KBM-7 (cell line): Measurements from ENCODE around the gene HIC1.
A peak's percentile ranks its signal among the peaks of the same experiment; 100 is the strongest.
"Not testable (repeated sequence)": the region's sequence is repeated elsewhere in the genome, so short reads cannot be mapped to it uniquely, and the experiment has no call there.

Source experiments
- DNase-seq: peaks from one replicate; pipeline ENCODE4 v3.0.0-alpha.2; 2015
- in situ Hi-C: fragments of 300-500 bp; cut with MboI; formaldehyde crosslinking; loops from 2 replicates; pipeline ENCODE4 v1.14.3; 2020; ENCODE audit warnings: low sequenced_read_pairs, low pct_unique_long_range_greater_than_20kb, mixed read lengths

The HIC1 gene, protein sequence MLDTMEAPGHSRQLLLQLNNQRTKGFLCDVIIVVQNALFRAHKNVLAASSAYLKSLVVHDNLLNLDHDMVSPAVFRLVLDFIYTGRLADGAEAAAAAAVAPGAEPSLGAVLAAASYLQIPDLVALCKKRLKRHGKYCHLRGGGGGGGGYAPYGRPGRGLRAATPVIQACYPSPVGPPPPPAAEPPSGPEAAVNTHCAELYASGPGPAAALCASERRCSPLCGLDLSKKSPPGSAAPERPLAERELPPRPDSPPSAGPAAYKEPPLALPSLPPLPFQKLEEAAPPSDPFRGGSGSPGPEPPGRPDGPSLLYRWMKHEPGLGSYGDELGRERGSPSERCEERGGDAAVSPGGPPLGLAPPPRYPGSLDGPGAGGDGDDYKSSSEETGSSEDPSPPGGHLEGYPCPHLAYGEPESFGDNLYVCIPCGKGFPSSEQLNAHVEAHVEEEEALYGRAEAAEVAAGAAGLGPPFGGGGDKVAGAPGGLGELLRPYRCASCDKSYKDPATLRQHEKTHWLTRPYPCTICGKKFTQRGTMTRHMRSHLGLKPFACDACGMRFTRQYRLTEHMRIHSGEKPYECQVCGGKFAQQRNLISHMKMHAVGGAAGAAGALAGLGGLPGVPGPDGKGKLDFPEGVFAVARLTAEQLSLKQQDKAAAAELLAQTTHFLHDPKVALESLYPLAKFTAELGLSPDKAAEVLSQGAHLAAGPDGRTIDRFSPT

DNA sequence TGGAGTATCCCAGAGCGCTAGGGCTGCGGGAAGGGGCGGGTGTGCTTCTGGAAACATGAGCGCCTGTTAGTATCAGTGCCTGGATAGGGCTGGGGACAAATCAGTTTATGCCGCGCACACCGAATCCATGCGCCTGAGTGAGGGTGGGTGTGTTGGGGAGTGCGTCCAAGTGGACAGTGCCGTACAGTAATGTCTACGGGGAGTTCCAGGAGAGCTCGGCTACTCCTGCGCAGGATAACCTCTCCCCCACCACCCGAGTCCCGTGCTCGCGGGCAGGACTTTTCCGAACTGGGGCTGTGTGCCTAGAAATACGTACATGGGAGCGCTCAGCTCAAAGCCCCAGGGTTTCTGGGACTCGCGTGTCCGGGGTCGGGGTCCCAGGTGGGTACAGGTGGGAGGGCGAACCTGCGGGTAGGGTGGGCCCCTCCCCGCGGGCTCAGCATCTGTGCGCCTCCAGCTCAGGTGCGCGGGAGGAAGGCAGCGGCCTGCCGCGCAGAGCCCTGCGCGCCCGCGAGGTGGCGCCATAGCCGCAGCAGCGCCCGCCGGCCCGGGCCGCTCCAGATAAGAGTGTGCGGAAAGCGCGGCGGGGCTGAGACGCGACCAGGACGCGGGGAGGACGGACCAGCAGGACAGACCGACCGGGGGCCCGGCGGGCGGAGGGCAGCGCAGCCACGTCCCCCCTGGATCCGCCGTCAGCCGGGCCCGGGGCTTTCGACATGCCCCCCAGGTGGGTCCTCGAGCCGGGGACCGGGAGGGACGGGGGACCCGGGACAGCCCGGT lies at the start of gene HIC1:
Gene HIC1, plus strand, starts transcription at position 592 of the 780 bp plus-strand sequence. CDS start 1,588 bp downstream, outside the sequence.
- in situ Hi-C loops = loop anchor here (25.0 kb wide), 1 partner anchor 183 kb away; no protein-coding TSS in a partner anchor
- DNase-seq = peak; percentile 87

DNA sequence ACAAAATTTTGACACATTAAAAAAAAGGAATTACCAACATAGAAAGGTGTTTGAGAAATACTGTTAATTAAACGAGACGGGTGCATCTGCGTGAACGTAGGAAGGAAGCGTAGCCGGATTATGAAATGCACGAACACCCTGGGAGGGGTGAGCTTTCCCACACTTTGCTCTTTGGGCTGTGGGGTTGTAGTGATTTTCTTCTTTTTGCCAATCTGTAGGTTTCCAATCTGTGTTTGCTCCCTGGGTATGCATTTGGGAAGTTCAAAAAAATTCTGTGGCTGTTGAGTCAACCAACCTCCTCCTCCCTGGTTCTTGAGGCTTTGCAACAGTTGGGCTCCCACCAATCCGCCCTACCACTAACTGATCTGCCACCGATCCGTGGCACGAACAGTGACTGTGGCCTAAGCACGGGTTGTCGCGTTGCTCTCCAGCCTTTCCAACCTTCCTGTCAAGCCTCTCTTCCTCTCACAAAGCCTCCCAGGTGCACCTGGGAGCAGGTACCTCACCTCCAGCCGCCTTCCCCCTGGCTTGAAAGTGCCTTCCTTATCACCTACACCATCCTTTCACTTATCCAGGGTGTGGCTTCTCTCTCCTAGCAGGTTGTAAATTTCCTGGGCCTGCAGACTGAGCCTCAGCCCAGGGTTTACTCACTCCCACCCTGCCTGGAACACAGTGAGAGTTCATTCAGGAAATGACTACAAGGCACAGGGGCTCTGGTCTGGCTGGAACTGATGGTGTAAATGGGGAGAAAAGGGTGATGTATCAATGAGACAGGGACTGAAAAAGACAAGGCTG lies 46.4 kb upstream of the HIC1 start:
- no peak for DNase-seq
- in situ Hi-C loops = no loop called here

DNA sequence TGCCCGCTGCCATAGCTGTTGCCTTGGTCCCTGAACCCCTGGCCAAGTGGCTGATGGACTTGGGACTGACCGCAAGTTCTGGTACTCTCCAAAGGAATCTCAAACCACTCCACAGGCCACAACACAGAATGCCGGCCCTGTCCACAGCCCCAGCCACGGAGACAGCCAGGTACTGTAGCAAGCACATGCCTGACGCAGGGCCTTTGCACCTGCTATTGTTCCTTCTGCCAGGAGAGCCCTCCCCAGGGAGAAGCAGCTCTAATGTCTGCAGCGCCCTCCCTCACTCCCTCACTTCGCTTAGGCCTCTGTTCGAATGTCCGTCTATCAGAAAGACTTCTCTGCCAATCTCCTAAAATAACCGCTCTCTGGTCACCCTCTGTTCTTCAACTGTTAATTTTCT lies 45.2 kb upstream of the HIC1 start:
- in situ Hi-C loops = no loop called here
- DNase-seq = no peak

DNA sequence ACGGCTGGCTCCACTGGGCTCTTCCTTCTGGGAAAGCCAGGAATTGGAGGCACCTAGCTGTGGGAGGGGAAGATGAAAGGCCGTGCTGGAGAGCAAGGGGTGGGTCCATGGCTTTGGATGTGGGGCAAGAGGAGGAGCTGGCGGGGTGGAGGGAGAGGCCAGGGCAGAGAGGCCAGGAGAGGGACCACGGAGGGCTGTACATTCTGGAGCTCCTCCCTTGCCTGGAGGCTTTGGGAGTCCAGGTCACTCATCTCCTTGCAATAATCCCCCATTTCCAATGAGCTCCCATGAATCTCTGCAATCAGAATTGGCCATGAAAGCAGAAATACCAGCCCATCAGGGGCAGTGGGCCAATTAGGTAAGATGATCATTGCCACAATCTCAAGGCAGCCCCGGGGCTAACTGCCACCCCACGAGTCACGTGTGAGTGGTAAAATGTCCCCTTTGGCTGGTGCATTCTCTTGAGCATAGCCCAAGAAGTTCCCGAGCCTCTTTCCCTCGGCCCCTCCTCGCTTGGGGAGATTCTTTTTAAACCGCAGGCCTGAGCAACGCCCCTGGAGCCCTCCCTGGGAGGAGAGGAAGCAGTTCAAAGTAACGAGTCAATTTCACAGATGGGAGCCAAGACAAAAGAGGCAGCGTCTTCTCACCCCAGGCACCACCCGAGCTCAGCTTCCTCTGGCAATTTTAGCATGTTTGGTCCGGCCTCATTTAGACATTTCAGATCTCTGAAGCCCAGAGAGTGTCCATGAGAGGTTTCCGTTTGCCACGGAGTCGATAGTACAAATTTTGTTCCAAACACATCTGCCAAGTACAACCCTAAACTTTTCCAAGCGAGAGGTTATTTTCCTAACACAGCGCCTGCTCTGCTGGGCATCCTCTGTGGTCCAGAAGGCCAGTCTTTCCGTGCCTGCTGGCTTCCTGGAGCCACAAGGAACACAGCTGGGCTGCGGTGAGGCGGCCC lies 43.2 kb upstream of the HIC1 start:
- in situ Hi-C loops = no loop called here
- peak; percentile 72 for DNase-seq

DNA sequence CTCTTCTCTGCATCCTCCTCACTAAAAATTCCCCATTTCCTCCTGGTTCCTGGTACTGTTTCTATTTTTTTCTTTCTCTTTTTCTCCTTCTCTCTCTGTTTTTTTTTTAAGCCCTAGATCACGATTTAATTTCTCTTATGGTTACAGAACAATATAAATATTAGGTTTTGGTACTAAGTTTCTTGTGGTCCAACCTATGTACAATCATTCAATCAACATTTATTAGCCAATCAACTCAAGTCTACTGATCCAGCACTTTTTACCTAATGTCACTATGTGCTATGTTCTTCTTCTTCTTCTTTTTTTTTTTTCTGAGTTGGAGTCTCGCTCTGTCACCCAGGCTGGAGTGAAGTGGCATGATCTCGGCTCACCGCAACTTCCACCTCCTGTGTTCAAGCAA lies 42.4 kb upstream of the HIC1 start:
- in situ Hi-C loops = no loop called here
- DNase-seq = no peak

DNA sequence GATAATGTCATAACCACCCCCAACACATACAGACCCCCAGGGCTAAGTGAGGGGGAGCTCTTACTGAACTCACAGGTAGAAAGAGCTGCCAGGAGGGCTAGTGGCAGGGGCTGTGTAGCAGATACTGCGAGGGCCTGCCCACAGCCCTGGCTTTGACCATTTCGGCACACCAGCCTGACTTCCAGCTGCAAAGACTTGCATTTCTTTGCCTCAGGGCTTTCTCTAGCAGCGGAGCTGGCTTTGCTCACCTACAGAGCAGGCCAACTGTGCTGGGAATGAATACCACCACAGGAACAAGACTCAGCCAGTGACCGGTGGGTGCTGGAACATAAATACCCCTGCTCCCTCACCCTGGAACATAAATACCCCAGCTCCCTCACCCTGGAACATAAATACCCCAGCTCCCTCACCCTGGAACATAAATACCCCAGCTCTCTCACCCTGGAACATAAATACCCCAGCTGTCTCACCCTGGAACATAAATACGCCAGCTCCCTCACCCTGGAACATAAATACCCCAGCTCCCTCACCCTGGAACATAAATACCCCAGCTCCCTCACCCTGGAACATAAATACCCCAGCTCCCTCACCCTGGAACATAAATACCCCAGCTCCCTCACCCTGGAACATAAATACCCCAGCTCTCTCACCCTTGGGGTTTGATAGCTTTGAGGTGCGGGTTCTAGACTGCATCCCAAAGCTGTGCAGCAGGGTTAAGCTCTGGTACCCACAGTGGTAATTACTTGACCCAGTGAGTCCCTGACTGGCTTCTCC lies 41.5 kb upstream of the HIC1 start:
- in situ Hi-C loops, DNase-seq: not testable (repeated sequence)

DNA sequence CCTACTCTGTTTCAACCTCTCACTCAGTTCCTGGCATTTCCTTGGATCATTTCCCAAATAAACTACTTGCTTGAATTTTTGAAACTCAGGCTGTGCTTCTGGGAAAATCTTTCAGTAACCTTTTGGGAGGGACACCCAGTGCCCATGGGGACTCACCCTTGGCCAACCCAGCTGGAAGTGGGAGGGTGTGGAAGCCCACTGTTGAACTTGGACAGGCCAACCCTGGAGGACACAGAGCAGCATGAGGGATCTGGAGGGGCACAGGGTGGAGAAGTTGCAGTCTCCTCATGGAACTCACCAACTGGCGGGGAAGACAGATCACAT lies 40.9 kb upstream of the HIC1 start:
- DNase-seq = no peak
- in situ Hi-C loops = no loop called here

DNA sequence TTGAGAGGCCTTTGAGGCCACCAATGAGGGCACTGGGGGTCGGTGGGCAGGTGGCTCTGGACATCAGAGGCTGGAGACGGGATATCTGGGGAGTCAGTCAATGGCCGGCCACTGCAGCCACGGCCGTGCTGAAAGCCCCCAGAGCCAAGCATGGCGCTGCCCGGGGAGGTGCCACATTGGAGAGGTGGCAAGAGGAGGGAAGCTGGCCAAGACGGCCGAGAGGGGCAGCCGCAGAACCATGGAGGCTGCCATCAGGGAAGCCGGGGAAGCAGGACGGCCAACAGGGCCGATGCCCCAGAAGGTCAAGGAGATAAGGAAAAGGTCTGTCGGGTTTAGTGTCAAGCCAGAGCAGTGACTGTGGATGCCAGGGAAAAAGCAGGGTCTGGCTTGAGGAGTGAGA lies 39.6 kb upstream of the HIC1 start:
- in situ Hi-C loops = no loop called here
- no peak for DNase-seq

DNA sequence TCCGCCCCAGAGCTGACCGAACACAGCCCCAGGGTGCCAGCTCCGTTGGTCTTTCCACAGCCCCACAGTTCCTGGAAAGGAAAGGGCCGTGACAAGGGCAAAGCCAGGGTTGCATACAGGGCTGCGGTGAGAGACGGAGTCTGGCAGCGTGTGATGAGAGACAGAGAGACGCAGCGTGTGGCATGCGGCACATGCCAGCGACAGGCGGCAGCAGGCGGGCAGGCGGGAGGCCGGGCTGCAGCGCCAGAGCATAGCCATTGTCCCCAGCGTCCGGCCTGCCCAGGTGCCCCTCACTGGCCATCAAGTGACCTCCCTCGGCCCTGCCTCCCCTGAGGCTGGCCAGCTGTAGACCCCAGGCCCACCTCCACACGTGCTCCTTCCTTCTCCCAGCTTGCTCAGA lies 38.4 kb upstream of the HIC1 start:
- in situ Hi-C loops = no loop called here

DNA sequence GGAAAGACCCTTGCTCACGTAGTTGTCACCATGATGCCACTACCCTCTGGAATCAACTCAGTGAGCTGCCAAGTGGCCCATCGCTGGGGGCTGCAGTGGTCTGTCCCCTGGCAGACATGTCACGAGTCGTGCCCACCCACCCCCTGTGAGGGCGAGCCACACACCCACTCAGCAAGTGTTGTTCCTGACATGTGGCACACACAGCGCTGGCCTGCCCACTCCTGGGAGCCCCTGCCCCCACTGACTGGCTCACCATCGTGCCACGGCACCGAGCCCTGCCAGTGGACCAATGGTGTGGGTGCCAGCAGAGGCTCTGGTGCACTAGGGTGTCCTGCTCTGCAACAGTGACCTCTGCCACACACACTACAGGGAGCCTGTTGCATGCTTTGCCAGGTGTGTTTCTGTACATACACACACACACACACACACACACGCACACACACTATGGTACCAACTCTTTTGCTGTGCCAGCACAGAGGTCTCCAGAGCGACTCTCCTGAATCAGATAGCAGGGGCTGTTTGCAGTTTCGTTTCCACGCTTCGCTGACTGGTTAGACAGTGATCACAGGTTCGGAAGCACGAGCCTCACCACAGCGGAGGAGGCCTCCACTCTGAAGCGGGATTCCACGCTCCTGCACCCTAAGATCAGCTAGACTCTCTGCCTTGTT lies 37.5 kb upstream of the HIC1 start:
- in situ Hi-C loops = no loop called here
- DNase-seq = peak; percentile 17

More for the DNA sequence above, 38.4 kb upstream of the HIC1 start:
- DNase-seq = no peak

DNA sequence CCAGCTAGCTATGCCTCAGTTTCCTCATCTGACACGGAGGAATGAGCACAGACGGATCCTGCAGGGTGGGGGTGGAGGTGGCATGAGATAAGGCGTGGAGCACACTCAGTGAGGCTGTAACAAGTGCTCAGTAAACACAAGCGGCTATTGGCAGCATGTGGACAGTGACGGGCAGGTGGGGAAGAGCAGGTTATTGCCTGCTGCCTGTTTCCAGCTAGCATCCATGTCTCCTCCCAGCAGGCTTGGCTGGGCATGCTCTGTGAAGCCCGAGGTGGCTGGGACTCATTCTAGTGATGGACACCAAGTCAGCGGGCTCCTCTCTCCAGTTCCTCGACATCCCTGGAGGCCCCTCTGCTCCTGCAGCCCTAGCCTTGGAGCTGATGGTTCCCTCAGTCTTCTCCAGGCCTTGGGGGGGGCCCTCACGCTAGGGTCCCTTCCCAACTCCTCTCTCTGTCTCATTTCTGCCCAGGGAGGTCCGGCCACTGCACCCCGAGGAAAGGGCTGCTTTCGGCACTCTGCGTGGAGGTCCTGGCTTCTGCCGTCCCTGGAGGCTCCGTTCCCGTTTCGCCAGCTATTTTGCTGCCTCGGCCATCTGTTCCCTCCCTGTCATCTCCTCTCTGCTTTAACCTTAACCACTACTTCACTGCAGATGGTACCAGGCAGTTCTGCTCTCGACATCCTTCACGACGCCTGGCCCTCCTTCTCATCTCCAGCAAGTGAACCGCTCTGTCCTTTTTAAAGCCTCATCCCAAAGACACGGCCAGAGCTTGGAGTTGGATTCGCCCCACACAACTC lies 36.0 kb upstream of the HIC1 start:
- in situ Hi-C loops = no loop called here
- DNase-seq = no peak

DNA sequence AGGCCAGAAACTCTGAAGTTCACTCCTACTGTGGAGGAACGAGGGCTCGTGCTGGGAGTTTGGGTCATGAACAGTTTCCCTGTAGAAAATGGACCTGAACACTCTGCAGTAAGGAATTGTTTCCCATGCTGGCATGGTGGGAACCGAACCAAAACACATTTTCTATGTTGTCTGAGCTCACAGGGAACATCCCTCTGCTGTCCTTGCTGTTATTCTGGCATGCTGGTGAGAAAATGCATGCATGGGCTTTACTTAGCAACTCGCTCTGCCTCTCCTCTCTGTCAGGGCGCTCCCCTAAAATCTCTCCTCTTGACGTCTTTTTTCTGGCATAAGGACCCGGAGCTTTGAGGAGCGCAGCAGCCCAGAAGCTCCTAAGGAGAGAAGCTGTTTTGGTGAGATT lies 35.2 kb upstream of the HIC1 start:
- no peak for DNase-seq
- in situ Hi-C loops = no loop called here

DNA sequence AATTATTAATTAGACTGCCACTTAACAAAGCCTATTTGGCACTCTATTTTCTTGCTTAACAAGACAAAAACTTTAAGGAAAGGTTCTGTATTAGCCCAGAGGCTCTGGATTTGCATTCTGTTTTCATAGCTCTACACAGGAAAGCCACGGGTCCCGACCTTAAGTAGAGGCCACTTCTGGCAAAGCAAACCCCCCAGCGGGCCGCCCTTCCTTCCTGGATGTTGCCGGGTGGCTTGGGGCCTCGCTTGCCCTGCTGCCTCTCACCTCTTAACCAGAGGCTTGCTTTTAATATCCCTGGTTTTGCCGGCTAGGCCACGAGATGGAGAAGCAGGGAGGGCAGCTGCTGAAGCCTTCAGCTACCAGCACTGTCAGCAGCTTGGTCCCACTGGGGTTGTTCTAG lies 34.2 kb upstream of the HIC1 start:
- DNase-seq = peak; percentile 24
- in situ Hi-C loops = no loop called here

DNA sequence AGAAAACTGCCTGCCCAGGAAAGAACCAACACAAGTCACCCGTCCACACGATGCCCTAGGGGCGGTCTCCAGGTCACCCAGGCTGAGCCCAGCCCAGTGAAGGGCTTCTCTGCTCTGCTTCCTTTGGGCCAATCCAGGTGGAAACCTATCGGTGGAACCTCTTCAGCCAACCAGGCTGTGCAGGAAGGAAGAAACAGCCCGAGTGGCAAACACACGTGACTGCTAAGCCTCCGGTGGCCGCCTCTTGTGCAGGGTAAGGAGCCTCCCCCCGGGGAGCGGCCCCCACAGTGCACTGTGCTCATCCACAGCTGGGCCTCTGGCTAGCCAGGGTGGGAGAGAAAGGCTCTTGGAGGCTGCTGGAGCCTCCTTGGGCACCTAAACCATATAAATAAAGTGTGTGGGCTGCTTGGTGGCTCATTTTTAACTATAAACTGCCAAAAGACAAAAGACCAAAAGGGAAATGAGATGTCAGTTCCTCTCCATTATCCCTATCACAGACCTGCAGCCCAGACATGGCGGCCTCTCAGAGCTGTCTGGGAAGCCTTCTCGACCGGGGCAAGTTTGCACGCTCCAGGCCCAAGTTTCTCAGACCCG lies 32.2 kb upstream of the HIC1 start:
- DNase-seq = peak; percentile 79
- in situ Hi-C loops = no loop called here

DNA sequence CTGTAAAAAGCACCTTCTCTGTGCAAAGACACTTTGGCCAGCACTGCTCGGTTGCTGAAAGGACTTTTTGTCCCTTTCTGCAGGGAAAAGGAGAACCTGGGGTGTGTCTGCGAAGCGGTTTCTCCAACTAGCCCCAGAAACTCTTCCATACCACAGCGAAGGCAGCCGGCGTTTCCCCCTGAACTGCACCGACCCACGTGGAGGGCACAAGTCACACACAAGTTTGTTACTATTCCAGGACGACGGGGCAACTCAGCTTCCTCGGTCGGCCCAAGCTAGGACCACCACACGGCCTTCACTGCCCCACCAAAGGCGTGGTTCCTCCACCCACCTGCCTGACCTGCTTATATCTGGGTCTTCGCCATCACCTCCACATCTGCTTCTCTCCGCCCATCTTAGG lies 31.6 kb upstream of the HIC1 start:
- in situ Hi-C loops = no loop called here

More for the DNA sequence above, 31.6 kb upstream of the HIC1 start:
- peak; percentile 58 for DNase-seq
